Keratinocyte (primary cell): ENCODE measurements around the gene IGF2BP2. TPM values are rescaled to one million over a fixed set of nuclear protein-coding genes. Genes with fewer than 3 reads are reported as not detected.

Experiments
- DNase-seq: peaks from one replicate; pipeline ENCODE4 v3.0.0-alpha.2; 2011; ENCODE audit warnings: low read depth, missing footprints, low spot score
- FAIRE-seq: peaks from 2 replicates; lab custom pipeline; 2011; peaks lifted over from hg19 to GRCh38; lab: Jason Lieb, UNC
- H2AFZ ChIP-seq: 2 replicates; pipeline ENCODE4 v1.6.0; 2012; ENCODE audit warnings: low read length, control low read depth, inconsistent platforms; ENCODE audit not compliant: control insufficient read depth
- H3K27ac ChIP-seq: 2 replicates; pipeline ENCODE4 v1.5.1; 2011; ENCODE audit warnings: low read length; ENCODE audit not compliant: control insufficient read depth, insufficient read depth
- H3K27me3 ChIP-seq: 3 replicates; pipeline ENCODE4 v1.6.0; 2011; ENCODE audit warnings: low read length; ENCODE audit not compliant: control insufficient read depth, insufficient read depth; ENCODE audit errors: extremely low read depth
- H3K36me3 ChIP-seq, 2 experiments: 2 replicates in 1 of 2; 3 replicates in 1 of 2; pipeline ENCODE4 v1.5.1; 2011; ENCODE audit warnings: low read length in 2 of 2, mild to moderate bottlenecking in 1 of 2; ENCODE audit not compliant: control insufficient read depth in 2 of 2, insufficient read depth in 2 of 2; ENCODE audit errors: extremely low read depth in 1 of 2
- H3K4me1 ChIP-seq: 3 replicates; pipeline ENCODE4 v1.5.1; 2011; ENCODE audit warnings: low read length; ENCODE audit not compliant: control insufficient read depth, insufficient read depth; ENCODE audit errors: extremely low read depth
- H3K4me2 ChIP-seq: 3 replicates; pipeline ENCODE4 v1.6.0; 2011; ENCODE audit warnings: low read depth, low read length; ENCODE audit not compliant: control insufficient read depth, insufficient read depth; ENCODE audit errors: extremely low read depth
- H3K4me3 ChIP-seq, 3 experiments: fragments of 200-600 bp in 1 of 3; sonication (generic) in 1 of 3; 2 replicates in 2 of 3; 3 replicates in 1 of 3; pipeline ENCODE4 v1.5.1; 2011 to 2016; ENCODE audit warnings: low read length in 3 of 3, mild to moderate bottlenecking in 3 of 3, control low read depth in 2 of 3, inconsistent platforms in 1 of 3, low read depth in 1 of 3, mixed read lengths in 1 of 3, mixed run types in 1 of 3, moderate library complexity in 1 of 3; ENCODE audit not compliant: control insufficient read depth in 2 of 3, insufficient read depth in 2 of 3; ENCODE audit errors: extremely low read depth in 1 of 3
- H3K79me2 ChIP-seq: 2 replicates; pipeline ENCODE4 v1.6.0; 2012; ENCODE audit warnings: low read length; ENCODE audit not compliant: control insufficient read depth, insufficient read depth
- H3K9ac ChIP-seq: 3 replicates; pipeline ENCODE4 v1.6.0; 2011; ENCODE audit warnings: low read length; ENCODE audit not compliant: control insufficient read depth, insufficient read depth; ENCODE audit errors: extremely low read depth
- H3K9me1 ChIP-seq: 3 replicates; pipeline ENCODE4 v1.6.0; 2011; ENCODE audit warnings: low read length; ENCODE audit not compliant: control insufficient read depth, insufficient read depth; ENCODE audit errors: extremely low read depth
- H3K9me3 ChIP-seq: 2 replicates; pipeline ENCODE4 v1.5.1; 2012; ENCODE audit warnings: low read depth, low read length; ENCODE audit not compliant: control insufficient read depth
- H4K20me1 ChIP-seq: 3 replicates; pipeline ENCODE4 v1.6.0; 2011; ENCODE audit warnings: low read length; ENCODE audit not compliant: control insufficient read depth, insufficient read depth; ENCODE audit errors: extremely low read depth
- EZH2 ChIP-seq: IDR thresholded peaks from one replicate; pipeline ENCODE4 v1.6.1; 2012; ENCODE audit warnings: inconsistent platforms, mild to moderate bottlenecking, low read length, moderate library complexity
- dilution Hi-C: fragments of 300-500 bp; cut with MboI; formaldehyde crosslinking; loops from one replicate; pipeline ENCODE4 v1.7.0; 2020; ENCODE audit warnings: low sequenced_read_pairs; ENCODE audit not compliant: extremely low pct_ligation_motif_present
- polyA plus RNA-seq, 5 experiments: library from polyadenylated mRNA; depleted of rRNA in 3 of 5; stranded (reverse) in 3 of 5; stranded (forward) in 1 of 5; unstranded in 1 of 5; fragments of >200 nt; gene quantifications; 1 replicate in 1 of 5; 2 replicates in 3 of 5; 3 replicates in 1 of 5; pipeline versions ENCODE4 v1.2.1 to v1.2.3, GENCODE V29; 2011 to 2012; ENCODE audit warnings: missing spikeins in 2 of 5, low read depth in 1 of 5, low replicate concordance in 1 of 5
- TF ChIP-seq, protein P1 (sequence below), 3 experiments: IDR thresholded peaks in 1 of 3; conservative IDR thresholded peaks in 1 of 3; optimal IDR thresholded peaks in 1 of 3; 2 replicates in 2 of 3; 3 replicates in 1 of 3; pipeline versions ENCODE3 to v1.5.1; 2011; ENCODE audit warnings: low read length in 3 of 3, mild to moderate bottlenecking in 3 of 3, moderate library complexity in 2 of 3, control low read depth in 1 of 3, inconsistent platforms in 1 of 3; ENCODE audit not compliant: insufficient read depth in 2 of 3; ENCODE audit errors: extremely low read depth in 1 of 3

The IGF2BP2 gene
- polyA plus RNA-seq, 1 donor (not counting 4 experiments of a cell fraction or from before 2014, with no cell fraction given) = 21.2 TPM

DNA sequence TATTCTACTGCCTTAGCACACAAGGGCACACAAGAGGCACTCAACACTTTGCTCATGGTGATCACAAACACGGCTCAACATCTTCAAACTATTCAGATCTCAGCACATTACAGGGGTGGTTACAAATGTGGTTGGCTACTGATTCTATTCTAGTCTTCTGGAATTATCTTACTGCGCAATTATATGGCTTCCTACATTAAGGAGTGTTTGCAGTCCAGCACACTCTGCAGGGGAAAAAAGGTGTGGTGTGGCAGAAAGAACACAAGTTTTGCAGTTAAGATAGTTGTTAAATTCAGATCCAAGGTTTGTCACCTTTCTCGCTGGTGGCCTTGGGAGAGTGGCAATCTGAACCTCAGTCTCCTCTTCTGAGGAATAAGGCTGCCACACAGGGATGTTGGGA, 31.9 kb downstream of the IGF2BP2 start:
- Histone ChIP-seq H2AFZ (no peak overlapping the region), H3K9me3 (no peaks in the 10 kb centered on the region), H3K4me1 (peaks cover 32% of the 10 kb centered on the region), H3K4me3 (no peak overlapping the region), H3K27ac (no peak overlapping the region), H3K9ac (no peak overlapping the region), H3K9me1 (peaks cover 9% of the 10 kb centered on the region), H3K79me2 (peaks cover 97% of the 10 kb centered on the region), H3K27me3 (no peaks in the 10 kb centered on the region), H3K36me3 (peaks cover 2 to 3% of the 10 kb centered on the region in 2 experiments), H4K20me1 (peaks cover 38% of the 10 kb centered on the region), H3K4me2 (no peak overlapping the region)
- dilution Hi-C loops = no loop called here
- no peak for TF ChIP-seq EZH2
- TF ChIP-seq, protein P1, sequence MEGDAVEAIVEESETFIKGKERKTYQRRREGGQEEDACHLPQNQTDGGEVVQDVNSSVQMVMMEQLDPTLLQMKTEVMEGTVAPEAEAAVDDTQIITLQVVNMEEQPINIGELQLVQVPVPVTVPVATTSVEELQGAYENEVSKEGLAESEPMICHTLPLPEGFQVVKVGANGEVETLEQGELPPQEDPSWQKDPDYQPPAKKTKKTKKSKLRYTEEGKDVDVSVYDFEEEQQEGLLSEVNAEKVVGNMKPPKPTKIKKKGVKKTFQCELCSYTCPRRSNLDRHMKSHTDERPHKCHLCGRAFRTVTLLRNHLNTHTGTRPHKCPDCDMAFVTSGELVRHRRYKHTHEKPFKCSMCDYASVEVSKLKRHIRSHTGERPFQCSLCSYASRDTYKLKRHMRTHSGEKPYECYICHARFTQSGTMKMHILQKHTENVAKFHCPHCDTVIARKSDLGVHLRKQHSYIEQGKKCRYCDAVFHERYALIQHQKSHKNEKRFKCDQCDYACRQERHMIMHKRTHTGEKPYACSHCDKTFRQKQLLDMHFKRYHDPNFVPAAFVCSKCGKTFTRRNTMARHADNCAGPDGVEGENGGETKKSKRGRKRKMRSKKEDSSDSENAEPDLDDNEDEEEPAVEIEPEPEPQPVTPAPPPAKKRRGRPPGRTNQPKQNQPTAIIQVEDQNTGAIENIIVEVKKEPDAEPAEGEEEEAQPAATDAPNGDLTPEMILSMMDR (optimal IDR thresholded peaks at IDR 0.05 in 1 of 3, IDR thresholded peaks at IDR 0.05 in 1 of 3, conservative IDR thresholded peaks at IDR 0.05 in 1 of 3; ENCODE audit: extremely low read depth in 1 of 3, insufficient read depth in 2 of 3, low read length in 3 of 3) = no peak
- FAIRE-seq (no peak), DNase-seq (no peak)

DNA sequence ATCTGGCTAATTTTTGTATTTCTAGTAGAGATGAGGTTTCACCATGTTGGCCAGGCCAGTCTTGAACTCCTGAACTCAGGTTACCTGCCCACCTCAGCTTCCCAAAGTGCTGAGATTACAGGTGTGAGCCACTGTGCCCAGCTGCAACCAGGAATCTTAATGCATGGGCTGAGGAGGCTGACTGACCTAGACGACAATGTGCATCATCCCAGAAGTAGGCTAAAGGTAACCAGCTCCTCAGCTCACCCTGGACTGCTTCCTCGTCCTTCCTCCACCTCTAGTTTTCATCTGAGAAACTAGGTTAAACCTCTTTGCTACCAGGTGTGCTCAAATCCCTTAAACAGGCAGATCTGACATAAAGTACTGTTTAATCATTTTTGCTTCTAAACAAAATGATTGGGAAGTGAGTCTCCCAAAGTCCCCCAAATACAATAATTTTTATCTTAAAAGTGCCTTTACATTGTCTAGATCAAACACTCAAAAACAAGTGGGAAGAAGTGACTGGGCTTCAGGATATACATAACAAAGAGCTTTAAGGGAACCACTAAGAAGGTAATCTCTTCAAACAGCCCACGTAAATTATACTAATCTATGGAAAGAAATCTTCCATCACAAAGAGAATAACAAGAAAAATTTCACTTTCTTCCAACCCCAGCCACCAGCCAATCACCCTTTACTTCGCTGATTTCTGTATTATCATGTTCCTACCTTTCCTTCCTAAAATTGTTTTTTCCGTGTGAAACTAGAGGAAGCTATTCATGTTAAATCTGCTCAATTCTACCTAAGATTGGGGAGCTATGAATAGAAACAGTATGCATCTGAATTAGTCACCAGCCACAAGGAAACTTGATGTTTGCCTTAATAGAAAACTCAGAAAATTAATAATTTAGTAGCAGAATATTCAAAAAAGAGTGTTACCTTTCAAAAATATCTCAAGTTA, 34.7 kb downstream of the IGF2BP2 start:
- Histone ChIP-seq H4K20me1 (peaks cover 30% of the 10 kb centered on the region), H3K27ac (no peak overlapping the region), H3K4me2 (no peak overlapping the region), H3K9me1 (peaks cover 11% of the 10 kb centered on the region), H3K4me3 (no peak overlapping the region), H3K36me3 (peaks cover 2 to 5% of the 10 kb centered on the region in 2 experiments), H2AFZ (no peak overlapping the region), H3K4me1 (peaks cover 16% of the 10 kb centered on the region), H3K27me3 (no peaks in the 10 kb centered on the region), H3K9ac (no peak overlapping the region), H3K79me2 (peaks cover 99% of the 10 kb centered on the region), H3K9me3 (no peaks in the 10 kb centered on the region)
- TF ChIP-seq, protein P1 (optimal IDR thresholded peaks at IDR 0.05 in 1 of 3, IDR thresholded peaks at IDR 0.05 in 1 of 3, conservative IDR thresholded peaks at IDR 0.05 in 1 of 3; ENCODE audit: extremely low read depth in 1 of 3, insufficient read depth in 2 of 3, low read length in 3 of 3) = no peak
- no peak for TF ChIP-seq EZH2
- DNase-seq (no peak), FAIRE-seq (no peak)
- dilution Hi-C loops = no loop called here
